NCI-H1436 treated with DMSO at 0.1 percent for 48 hours (cell line): ENCODE measurements around the gene PRAMEF26.
"Not testable (repeated sequence)": the region's sequence is repeated elsewhere in the genome, so short reads cannot be mapped to it uniquely, and the experiment has no call there.

Experiments used
- DNase-seq: peaks from one replicate; lab custom pipeline; 2025; lab: John Stamatoyannopoulos, UW

The PRAMEF26 gene

DNA sequence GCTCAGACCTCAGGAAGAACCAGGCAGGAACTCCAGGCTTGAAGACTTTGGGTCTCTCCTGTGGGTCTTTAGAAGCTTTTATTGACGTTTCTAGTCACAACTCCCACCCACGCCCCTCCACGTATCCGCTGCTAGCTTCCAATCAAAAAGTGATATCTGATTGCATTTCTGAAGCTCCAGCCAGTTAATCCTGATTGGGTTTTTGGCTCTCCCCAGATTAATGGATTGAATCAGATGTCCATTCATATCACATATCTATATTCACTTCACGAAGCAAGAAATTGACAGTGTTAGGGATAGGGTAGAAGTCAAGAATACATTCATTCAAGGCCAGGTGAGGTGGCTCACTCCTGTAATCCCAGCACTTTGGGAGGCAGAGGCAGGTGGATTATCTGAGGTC, at the start of gene PRAMEF26:
PRAMEF26 (minus strand) TSS at position 101 of the 400 bp plus-strand sequence. CDS start 2,914 bp downstream, outside the sequence.
- not testable (repeated sequence) for DNase-seq

DNA sequence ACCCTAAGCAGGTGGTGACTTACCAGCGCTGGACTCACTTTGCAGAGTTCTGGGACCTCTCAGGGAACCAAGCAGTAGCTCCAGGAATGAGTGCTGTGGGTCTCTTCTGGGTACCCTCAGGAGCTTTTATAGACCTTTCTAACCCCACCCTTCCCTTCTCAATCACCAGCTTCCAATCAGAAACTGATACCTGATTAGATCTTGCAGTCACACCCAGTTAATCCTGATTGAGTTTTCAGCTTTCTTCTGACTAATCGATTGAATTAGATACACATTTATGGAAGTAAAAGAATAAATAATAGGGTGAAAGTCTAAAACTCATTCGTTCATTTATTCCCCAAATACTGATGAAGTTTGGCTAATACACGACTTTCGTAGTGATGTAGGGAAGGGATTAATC, 45.5 kb upstream of the PRAMEF26 start, which contains the start of gene PRAMEF13:
PRAMEF13 (minus strand) TSS at position 101 of the 400 bp plus-strand sequence. CDS start 1,820 bp downstream, outside the sequence.
- DNase-seq, result not testable (repeated sequence)

DNA sequence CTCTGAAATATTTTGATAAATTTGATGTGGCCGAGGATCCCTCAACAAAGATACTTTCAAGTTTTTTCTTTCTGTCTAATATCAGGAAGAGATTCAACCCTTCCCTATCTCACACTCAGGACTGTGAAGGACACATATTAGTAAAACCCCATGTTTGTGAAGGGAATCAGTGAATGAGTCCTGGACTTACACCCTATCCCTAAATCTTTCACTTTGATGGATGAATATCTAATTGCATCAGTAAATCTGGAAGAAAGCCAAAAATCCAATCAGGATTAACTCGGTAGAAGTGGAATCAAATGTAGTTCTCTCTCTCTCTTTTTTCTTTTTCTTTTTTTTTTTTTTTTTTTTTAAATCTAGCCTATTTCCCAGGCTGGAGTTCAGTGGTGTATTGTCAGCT, 15.7 kb upstream of the PRAMEF26 start, which contains the start of gene PRAMEF9:
PRAMEF9 (plus strand) TSS at position 301 of the 400 bp plus-strand sequence. CDS start 3,433 bp downstream, outside the sequence.
- not testable (repeated sequence) for DNase-seq

DNA sequence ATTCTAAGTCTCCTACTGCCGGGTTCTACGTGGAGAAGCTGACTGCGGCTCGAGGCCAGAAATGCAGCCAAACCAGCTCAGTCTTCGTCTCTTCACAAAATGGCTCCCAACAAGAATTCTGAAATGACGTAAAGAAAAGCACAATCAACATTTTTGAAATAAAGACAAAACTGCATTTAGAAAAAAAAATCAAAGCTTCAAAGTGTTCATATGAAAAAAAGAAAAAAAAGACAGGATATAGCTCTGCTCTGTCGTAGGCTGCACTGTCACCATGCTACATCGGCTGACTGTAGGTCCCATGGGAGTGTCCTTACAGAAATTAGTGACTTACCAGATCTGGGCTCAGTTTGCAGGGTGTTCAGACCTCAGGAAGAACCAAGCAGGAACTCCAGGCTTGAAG, 9.7 kb upstream of the PRAMEF26 start, which contains the start of gene HNRNPCL4:
HNRNPCL4 (minus strand) TSS at position 101 of the 400 bp plus-strand sequence. CDS start 164 bp downstream, outside the sequence.
- DNase-seq, result not testable (repeated sequence)

DNA sequence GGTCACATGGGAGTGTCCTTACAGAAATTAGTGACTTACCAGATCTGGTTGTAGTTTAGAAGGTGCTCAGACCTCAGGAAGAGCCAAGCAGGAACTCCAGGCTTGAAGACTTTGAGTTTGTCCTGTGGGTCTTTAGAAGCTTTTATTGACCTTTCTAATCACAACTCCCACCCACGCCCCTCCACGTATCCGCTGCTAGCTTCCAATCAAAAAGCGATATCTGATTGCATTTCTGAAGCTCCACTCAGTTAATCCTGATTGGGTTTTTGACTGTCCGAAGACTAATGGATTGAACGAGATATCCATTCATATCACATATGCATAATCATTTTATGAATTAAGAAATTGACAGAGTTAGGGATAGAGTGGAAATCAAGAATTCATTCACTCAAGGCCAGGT, 39.1 kb downstream of the PRAMEF26 start, which contains the start of gene HNRNPCL2:
HNRNPCL2 (minus strand) TSS at position 101 of the 400 bp plus-strand sequence. CDS start 454 bp downstream, outside the sequence.
- DNase-seq, result not testable (repeated sequence)
